ENCODE results near the gene INHBC.
A peak's percentile ranks its signal among the peaks of the same experiment; 100 is the strongest.

Gene INHBC

DNA sequence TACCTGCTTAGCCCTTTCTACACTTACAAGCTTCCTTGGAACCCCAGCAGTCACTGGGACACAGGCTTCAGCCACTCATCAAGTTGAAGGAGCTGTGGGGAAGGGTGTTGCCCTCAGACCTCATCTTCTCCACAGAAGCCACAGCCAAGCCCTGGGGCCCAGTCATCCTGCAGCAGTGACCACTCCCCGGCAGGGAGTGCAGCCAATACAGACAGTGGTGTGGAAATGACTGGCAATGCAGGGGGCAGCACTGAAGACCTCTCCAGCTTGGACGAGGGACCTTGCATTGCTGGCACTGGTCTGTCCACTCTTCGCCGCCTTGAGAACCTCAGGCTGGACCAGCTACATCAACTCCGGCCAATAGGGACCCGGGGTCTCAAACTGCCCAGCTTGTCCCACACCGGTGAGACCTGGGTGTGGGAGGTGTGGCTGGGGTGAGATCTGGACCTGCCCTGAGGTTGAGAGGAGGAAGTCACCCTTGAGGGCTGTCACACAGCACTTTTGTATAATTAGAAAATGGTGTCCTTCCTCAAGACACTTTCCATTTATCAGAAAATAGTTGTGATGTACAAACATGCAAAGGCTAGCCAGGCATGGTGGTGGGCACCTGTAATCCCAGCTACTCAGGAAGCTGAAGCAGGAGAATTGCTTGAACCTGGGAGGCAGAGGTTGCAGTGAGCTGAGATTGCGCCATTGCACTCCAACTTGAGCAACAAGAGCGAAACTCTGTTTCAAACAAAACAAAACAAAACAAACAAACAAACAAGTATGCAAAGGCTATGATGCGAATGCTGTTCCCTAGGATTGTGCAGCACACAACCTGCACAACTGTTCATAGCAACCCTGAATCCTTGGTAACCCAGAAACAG is 34.9 kb downstream of the INHBC start:
- no peak for DNase-seq (ENCODE audit: low spot score)

GRCh38 chr12:57470286-57470969 is 35.8 kb downstream of the INHBC start:
- DNase-seq (ENCODE audit: low spot score), result no peak

- DNase-seq (ENCODE audit: low spot score), result no peak
Measured at GRCh38 chr12:57470970-57471656, 36.5 kb downstream of the INHBC start.

GRCh38 chr12:57471661-57472060 is 37.1 kb downstream of the INHBC start:
- no peak for DNase-seq (ENCODE audit: low spot score)

GRCh38 chr12:57472391-57472790 is 37.8 kb downstream of the INHBC start:
- DNase-seq (ENCODE audit: low spot score), result no peak

GRCh38 chr12:57473392-57473791 is 38.8 kb downstream of the INHBC start:
- no peak for DNase-seq (ENCODE audit: low spot score)

GRCh38 chr12:57473886-57474285 is 39.3 kb downstream of the INHBC start:
- DNase-seq (ENCODE audit: low spot score), result no peak

GRCh38 chr12:57474430-57474829 is 39.8 kb downstream of the INHBC start:
- DNase-seq (ENCODE audit: low spot score), result no peak

DNA sequence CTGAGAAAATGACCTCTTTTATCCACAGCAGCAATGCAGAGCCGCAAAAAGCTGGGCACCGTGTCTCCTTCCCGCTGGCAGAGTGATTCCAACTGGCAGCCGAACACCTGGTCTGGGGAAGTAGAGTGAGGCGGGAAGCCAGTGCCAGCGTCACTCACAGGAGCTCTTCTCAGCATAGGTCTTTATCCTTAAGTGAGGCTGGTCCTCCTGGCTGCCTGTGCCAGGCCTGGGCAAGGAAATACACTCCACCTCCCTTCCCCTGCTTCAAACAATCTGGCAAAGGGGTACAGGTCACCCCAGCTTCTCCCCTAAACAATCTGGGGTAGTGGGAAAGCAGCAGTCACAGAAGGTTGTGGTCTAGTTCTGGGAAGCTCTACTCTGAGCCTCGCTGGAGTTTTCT is 40.3 kb downstream of the INHBC start:
- DNase-seq (ENCODE audit: low spot score), result no peak

- no peak for DNase-seq (ENCODE audit: low spot score)
Measured at GRCh38 chr12:57475271-57476161, 40.9 kb downstream of the INHBC start.

GRCh38 chr12:57476162-57476992 is 41.8 kb downstream of the INHBC start:
- DNase-seq (ENCODE audit: low spot score), result no peak

- no peak for DNase-seq (ENCODE audit: low spot score)
Measured at GRCh38 chr12:57476993-57477709, 42.6 kb downstream of the INHBC start.

DNA sequence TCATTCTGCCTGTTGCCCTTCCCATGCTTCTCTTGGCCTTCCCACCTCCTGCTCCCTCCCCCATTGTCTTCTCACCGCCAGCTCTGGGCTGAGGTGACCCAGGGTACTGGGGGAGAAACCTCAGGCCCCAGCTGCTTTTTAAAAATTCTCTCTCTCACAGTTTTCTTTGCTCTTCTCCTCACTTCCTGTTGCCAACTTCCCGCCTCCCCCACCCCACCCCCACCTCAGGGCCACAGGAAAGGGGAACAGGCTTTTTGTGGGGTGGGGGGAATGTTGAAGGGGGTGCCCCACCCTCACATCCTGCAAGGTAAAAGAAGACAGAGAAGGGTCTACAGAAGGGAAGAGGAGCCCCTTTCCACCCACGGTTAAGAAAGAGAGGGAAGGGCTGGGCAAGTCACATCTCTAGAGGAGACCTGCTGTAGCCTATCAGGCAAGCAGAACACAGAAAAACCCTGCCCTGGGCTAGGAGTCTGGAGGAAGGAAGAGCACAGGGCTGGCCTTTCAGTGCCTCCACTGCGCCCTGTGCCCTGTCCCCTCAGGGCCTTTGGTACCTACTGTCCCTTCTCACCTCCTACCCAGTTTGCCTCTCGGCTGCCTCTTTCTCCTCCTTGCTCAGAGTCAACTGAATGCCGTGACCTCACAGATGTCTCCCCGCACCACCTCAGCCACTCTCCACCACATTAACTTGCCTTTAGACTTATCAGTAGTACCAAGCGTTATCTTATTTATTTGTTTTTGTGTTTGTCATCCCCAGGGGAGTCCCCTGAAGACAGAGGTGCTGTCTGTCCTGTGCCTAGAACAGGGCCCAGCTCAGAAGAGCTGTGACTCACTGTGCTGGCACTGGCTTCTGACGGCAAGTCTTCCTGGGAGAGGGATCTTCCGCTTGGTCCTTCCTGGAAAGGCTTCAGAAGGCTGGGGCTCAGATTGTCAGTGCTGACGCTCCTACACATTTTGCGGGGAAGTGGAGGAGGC is 43.4 kb downstream of the INHBC start:
- no peak for DNase-seq (ENCODE audit: low spot score)

DNA sequence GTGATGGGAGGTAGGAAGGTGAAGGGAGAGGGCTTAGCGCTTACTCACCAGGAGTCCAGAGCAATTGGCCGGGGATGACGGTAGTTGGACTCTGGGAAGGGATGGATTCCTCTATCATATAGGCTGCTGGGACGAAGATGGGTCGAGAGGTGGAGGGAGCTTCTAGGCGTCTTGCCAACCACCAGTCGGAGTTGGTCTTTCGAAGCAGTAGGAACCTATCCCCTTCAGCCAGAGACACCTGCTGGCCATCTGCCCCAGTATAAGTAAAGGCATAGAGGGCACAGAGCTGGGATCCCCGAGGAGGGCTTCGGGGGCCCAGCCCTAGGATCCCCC is 44.4 kb downstream of the INHBC start:
- DNase-seq (ENCODE audit: low spot score), result no peak

- no peak for DNase-seq (ENCODE audit: low spot score)
Measured at GRCh38 chr12:57479376-57480115, 45.0 kb downstream of the INHBC start, which contains the start of gene ARHGAP9. Gene ARHGAP9, minus strand, starts transcription at chr12:57479866. Its CDS starts 460 bp downstream, at chr12:57479406.

GRCh38 chr12:57481671-57482070 is 47.1 kb downstream of the INHBC start:
- no peak for DNase-seq (ENCODE audit: low spot score)

DNA sequence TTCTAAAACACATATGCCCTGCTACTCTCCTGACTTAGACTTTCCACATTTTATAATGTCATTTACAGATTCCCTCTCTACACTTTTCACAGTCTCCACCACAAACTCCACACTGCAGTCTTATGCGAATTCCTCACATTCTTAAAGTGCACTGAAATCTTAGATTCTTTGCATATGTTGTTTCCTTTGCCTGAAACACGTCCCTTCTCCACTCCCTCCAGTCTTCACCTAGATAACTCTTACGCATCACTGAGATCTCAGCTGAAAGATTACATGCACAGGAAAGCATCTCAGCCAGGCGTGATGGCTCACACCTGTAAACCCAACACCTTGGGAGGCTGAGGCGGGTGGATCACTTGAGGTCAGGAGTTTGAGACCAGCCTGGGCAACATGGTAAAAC is 48.9 kb downstream of the INHBC start:
- no peak for DNase-seq (ENCODE audit: low spot score)

- peak; percentile 61 for DNase-seq (ENCODE audit: low spot score)
Measured at GRCh38 chr12:57485695-57486094, 51.1 kb downstream of the INHBC start.
